ENCODE measurements around the gene NTMT1.

Gene NTMT1

GRCh38 chr9:129613520-129614175, 12.3 kb upstream of the NTMT1 start:
- no peak for TF ChIP-seq CTCF (IDR thresholded peaks at IDR 0.05)

- no peak for TF ChIP-seq CTCF (IDR thresholded peaks at IDR 0.05)
Observed at GRCh38 chr9:129614932-129615331, 11.0 kb upstream of the NTMT1 start.

GRCh38 chr9:129615407-129616285, 10.3 kb upstream of the NTMT1 start:
- no peak for TF ChIP-seq CTCF (IDR thresholded peaks at IDR 0.05)

- peak; percentile 49; the same call in 1 of the 2 replicates for TF ChIP-seq CTCF (IDR thresholded peaks at IDR 0.05)
Observed at GRCh38 chr9:129617167-129617566, 8.8 kb upstream of the NTMT1 start.

GRCh38 chr9:129619787-129620668, 5.9 kb upstream of the NTMT1 start:
- TF ChIP-seq CTCF (IDR thresholded peaks at IDR 0.05) = no peak

- no peak for TF ChIP-seq CTCF (IDR thresholded peaks at IDR 0.05)
Observed at GRCh38 chr9:129620669-129621295, 5.2 kb upstream of the NTMT1 start, which contains the start of gene C9orf50. Gene C9orf50, minus strand, starts transcription at chr9:129621101. Its CDS starts 527 bp downstream, at chr9:129620574.

- no peak for TF ChIP-seq CTCF (IDR thresholded peaks at IDR 0.05)
Observed at GRCh38 chr9:129623331-129623730, 2.6 kb upstream of the NTMT1 start.

All from LNCAP (cell line).